HepG2 (cell line): Measurements from ENCODE around the gene ANKK1. TPM values are rescaled to one million over a fixed set of nuclear protein-coding genes. Genes with fewer than 3 reads are reported as not detected.

Experiments used
- ATAC-seq: fragments of 200-7000 bp; cut with Tn5 transposase; 3 replicates; pipeline ENCODE4 v1.9.1; 2020; ENCODE audit warnings: mild to moderate bottlenecking, moderate library complexity
- BruUV-seq: library from RNA; stranded (reverse); fragments of 400-500 nt; replicated peaks from 2 replicates; lab custom pipeline; 2021; lab: Mats Ljungman, UMichigan
- CTCF ChIA-PET: fragments of 300-600 bp; formaldehyde crosslinking; extraction: SDS; loops from one replicate; lab custom pipeline; 2021; ENCODE audit warnings: low total read pairs, inconsistent platforms, low intra/inter-chr PET ratio; lab: Yijun Ruan, JAX
- POLR2A ChIA-PET: fragments of 350-600 bp; sonication (Branson Sonifier 250); formaldehyde crosslinking; loops from one replicate; lab custom pipeline; 2020; ENCODE audit warnings: antibody characterized with exemption, inconsistent platforms; lab: Yijun Ruan, JAX
- DNase-seq: peaks from one replicate; pipeline ENCODE4 v3.0.0-alpha.2; 2015; ENCODE audit warnings: low spot score
- FAIRE-seq: peaks from 3 replicates; lab custom pipeline; 2011; peaks lifted over from hg19 to GRCh38; lab: Jason Lieb, UNC
- H2AFZ ChIP-seq: one replicate; pipeline ENCODE4 v1.6.1; 2011; ENCODE audit warnings: low read length, inconsistent platforms
- H3K27ac ChIP-seq: fragments of 300-600 bp; 3 replicates; pipeline ENCODE4 v1.8.0; 2011; ENCODE audit warnings: mixed run types, mild to moderate bottlenecking, mixed read lengths, low read length, inconsistent platforms; ENCODE audit not compliant: insufficient read depth; ENCODE audit errors: extremely low read length
- H3K27me3 ChIP-seq, 2 experiments: fragments of 200-600 bp in 1 of 2; 2 replicates in 1 of 2; 3 replicates in 1 of 2; pipeline versions ENCODE4 v1.6.0 to v1.8.0; 2011; ENCODE audit warnings: low read length in 2 of 2, mild to moderate bottlenecking in 2 of 2, moderate library complexity in 2 of 2, inconsistent platforms in 1 of 2; ENCODE audit not compliant: insufficient read depth in 2 of 2, control insufficient read depth in 1 of 2
- H3K36me3 ChIP-seq, 2 experiments: fragments of 200-600 bp in 1 of 2; replicated peaks in 1 of 2; 2 replicates in 1 of 2; 3 replicates in 1 of 2; pipeline versions ENCODE4 v1.5.1 to v1.8.0; 2011; ENCODE audit warnings: low read length in 2 of 2, inconsistent platforms in 1 of 2; ENCODE audit not compliant: insufficient read depth in 2 of 2, control insufficient read depth in 1 of 2
- H3K4me1 ChIP-seq: 2 replicates; pipeline ENCODE4 v1.5.1; 2012; ENCODE audit warnings: low read length, inconsistent platforms; ENCODE audit not compliant: insufficient read depth
- H3K4me2 ChIP-seq: 2 replicates; pipeline ENCODE4 v1.6.0; 2011; ENCODE audit warnings: low read depth, low read length, inconsistent platforms
- H3K4me3 ChIP-seq, 3 experiments: fragments of 200-600 bp in 1 of 3; sonication (generic), shearing (Covaris generic) in 1 of 3; replicated peaks in 1 of 3; 2 replicates each; pipeline ENCODE4 v1.5.1; 2011 to 2016; ENCODE audit warnings: low read length in 3 of 3, inconsistent platforms in 2 of 3, low read depth in 2 of 3, mild to moderate bottlenecking in 2 of 3, control low read depth in 1 of 3, mixed read lengths in 1 of 3; ENCODE audit not compliant: insufficient read depth in 1 of 3
- H3K79me2 ChIP-seq: one replicate; pipeline ENCODE4 v1.6.1; 2011; ENCODE audit warnings: low read length, inconsistent platforms; ENCODE audit not compliant: insufficient read depth
- H3K9ac ChIP-seq: 2 replicates; pipeline ENCODE4 v1.6.0; 2011; ENCODE audit warnings: mild to moderate bottlenecking, low read depth, low read length, inconsistent platforms; ENCODE audit not compliant: insufficient read depth
- H3K9me3 ChIP-seq: 2 replicates; pipeline ENCODE4 v1.5.1; 2012; ENCODE audit warnings: mild to moderate bottlenecking, low read length
- H4K20me1 ChIP-seq: 2 replicates; pipeline ENCODE4 v1.6.0; 2011; ENCODE audit warnings: inconsistent platforms, mild to moderate bottlenecking, low read length, moderate library complexity; ENCODE audit not compliant: insufficient read depth
- GABPA ChIP-seq, 2 experiments: IDR thresholded peaks; 2 replicates each; pipeline ENCODE4 v1.6.1; 2011 to 2016; ENCODE audit warnings: low read depth in 2 of 2, low read length in 1 of 2, missing biosample characterization in 1 of 2, missing genetic modification characterization in 1 of 2
- HDAC6 ChIP-seq: fragments of 200-600 bp; sonication (generic); IDR thresholded peaks from 2 replicates; pipeline ENCODE4 v1.7.0; 2017; ENCODE audit warnings: mild to moderate bottlenecking, antibody characterized with exemption, low read length, low read depth
- NCOA1 ChIP-seq: sonication (generic); formaldehyde crosslinking; IDR thresholded peaks from 2 replicates; pipeline ENCODE4 v1.9.0; 2021; ENCODE audit warnings: missing genetic modification reagents
- PAX8 ChIP-seq: sonication (generic); formaldehyde crosslinking; IDR thresholded peaks from 2 replicates; pipeline ENCODE4 v1.8.0; 2022; ENCODE audit warnings: mild to moderate bottlenecking, missing genetic modification reagents, borderline replicate concordance
- RARA ChIP-seq: IDR thresholded peaks from 2 replicates; pipeline ENCODE4 v1.6.1; 2016; ENCODE audit warnings: missing genetic modification reagents, missing compliant biosample characterization
- ZNF547 ChIP-seq: sonication (generic); formaldehyde crosslinking; IDR thresholded peaks from 2 replicates; pipeline ENCODE4 v1.5.1; 2020; ENCODE audit warnings: mild to moderate bottlenecking, missing genetic modification reagents
- WGBS: methylation state at CpG from one replicate; pipeline ENCODE4 v1.1.6; 2017; ENCODE audit warnings: low lambda C conversion rate; 5-methylcytosine and 5-hydroxymethylcytosine counted together
- in situ Hi-C: cut with HindIII; loops from 2 replicates; pipeline ENCODE4 v1.10.0; 2017; ENCODE audit warnings: low pct_unique_long_range_greater_than_20kb; ENCODE audit not compliant: extremely low pct_ligation_motif_present
- intact Hi-C: fragments of 100-400 bp; cut with micrococcal nuclease; formaldehyde crosslinking; loops from one replicate; pipeline ENCODE4 v1.10.0; 2022; ENCODE audit not compliant: unreplicated experiment
- polyA plus RNA-seq, 8 experiments: library from polyadenylated mRNA; depleted of rRNA in 3 of 8; stranded (reverse) in 7 of 8; unstranded in 1 of 8; fragments of >200 nt; fragmentation: Illumina TruSeq in 4 of 8; extraction: Trizol in 4 of 8; gene quantifications; 2 replicates each; pipeline versions ENCODE4 v1.2.1 to v1.2.3, GENCODE V29; 2011 to 2016; ENCODE audit warnings: low read depth in 4 of 8, missing spikeins in 1 of 8, mixed read lengths in 1 of 8; ENCODE audit not compliant: insufficient read depth in 1 of 8
- total RNA-seq, 5 experiments: library from RNA; depleted of rRNA; stranded (reverse); fragments of >200 nt; fragmentation: Illumina TruSeq; extraction: Trizol; gene quantifications; 2 replicates each; pipeline ENCODE4 v1.2.3, GENCODE V29; 2016; ENCODE audit warnings: low read depth in 1 of 5
- TF ChIP-seq, protein P1 (sequence below): sonication (generic); formaldehyde crosslinking; IDR thresholded peaks from 2 replicates; pipeline ENCODE4 v1.9.0; 2021; ENCODE audit warnings: mild to moderate bottlenecking, missing genetic modification reagents
- TF ChIP-seq, protein P2 (sequence below): sonication (generic); formaldehyde crosslinking; IDR thresholded peaks from one replicate; pipeline ENCODE4 v1.5.1; 2020; ENCODE audit warnings: mild to moderate bottlenecking, missing genetic modification reagents; ENCODE audit errors: not compliant biosample characterization

Gene ANKK1
- total and polyA plus RNA-seq, 2 of the 13 experiments (the other 11 are each of a cell fraction or from before 2014, with no cell fraction given), result 0.04 to 0.22 TPM

DNA sequence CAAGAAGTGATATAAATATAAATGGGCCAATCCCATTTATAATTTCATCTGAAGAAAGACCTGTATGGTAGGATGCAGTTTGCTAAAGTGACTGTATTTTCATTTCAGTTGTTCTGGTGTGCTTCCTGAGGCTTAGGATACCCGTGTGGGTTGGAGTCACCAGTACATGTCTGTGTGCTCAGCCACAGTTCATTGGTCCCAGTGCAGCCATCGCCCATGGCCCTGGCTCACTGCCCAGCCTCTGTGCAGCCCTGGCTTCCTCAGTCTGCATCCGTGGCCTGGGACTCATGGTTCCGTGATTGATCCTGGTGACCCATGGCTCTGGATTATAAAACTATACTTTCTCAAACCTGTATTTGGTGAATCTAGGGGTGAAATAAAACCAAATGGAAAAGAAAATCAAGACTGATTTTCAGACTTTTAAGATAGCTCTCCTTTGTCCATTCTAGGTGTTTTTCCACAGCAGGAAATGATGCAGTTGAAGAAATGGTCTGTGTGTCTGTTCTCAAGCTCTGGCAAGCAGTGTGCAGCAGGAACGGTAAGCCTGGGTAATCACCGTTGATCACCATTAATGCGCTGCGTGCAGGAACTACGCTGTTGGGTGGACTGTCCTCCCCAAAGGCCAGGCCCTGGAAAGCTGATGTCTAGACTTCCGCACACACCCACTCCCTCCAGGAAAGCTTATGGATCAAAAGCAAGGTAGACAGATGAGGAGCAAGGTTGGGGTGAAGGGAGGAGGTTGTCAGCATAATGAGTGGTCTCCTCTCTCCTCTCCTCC, 46.0 kb upstream of the ANKK1 start:
- H3K36me3 ChIP-seq, result peaks cover 2 to 8% of the 10 kb centered on the region in 2 experiments; a peak in 2 of 5 replicates
- 94% methylated on average over 9 of the region's 10 CpGs for WGBS
- no peak overlapping the region for H3K9ac ChIP-seq
- H3K27ac ChIP-seq, result no peak overlapping the region
- no peaks in the 10 kb centered on the region for H4K20me1 ChIP-seq
- no peaks in the 10 kb centered on the region for H3K4me1 ChIP-seq
- no peaks in the 10 kb centered on the region for H3K27me3 ChIP-seq
- no peak for FAIRE-seq
- no TSS peak for BruUV-seq
- H3K4me3 ChIP-seq, result no peak overlapping the region
- ChIA-PET CTCF (no interaction called here), POLR2A (no interaction called here)
- intact Hi-C loops (no loop called here), in situ Hi-C loops (loop anchor here (10.0 kb wide), 1 partner anchor 63 kb away; no protein-coding TSS in a partner anchor)
- no peak overlapping the region for H2AFZ ChIP-seq
- no peaks in the 10 kb centered on the region for H3K79me2 ChIP-seq
- DNase-seq, result no peak
- no peaks in the 10 kb centered on the region for H3K9me3 ChIP-seq
- H3K4me2 ChIP-seq, result no peak overlapping the region
- no peak for ATAC-seq
- TF ChIP-seq, protein P1, sequence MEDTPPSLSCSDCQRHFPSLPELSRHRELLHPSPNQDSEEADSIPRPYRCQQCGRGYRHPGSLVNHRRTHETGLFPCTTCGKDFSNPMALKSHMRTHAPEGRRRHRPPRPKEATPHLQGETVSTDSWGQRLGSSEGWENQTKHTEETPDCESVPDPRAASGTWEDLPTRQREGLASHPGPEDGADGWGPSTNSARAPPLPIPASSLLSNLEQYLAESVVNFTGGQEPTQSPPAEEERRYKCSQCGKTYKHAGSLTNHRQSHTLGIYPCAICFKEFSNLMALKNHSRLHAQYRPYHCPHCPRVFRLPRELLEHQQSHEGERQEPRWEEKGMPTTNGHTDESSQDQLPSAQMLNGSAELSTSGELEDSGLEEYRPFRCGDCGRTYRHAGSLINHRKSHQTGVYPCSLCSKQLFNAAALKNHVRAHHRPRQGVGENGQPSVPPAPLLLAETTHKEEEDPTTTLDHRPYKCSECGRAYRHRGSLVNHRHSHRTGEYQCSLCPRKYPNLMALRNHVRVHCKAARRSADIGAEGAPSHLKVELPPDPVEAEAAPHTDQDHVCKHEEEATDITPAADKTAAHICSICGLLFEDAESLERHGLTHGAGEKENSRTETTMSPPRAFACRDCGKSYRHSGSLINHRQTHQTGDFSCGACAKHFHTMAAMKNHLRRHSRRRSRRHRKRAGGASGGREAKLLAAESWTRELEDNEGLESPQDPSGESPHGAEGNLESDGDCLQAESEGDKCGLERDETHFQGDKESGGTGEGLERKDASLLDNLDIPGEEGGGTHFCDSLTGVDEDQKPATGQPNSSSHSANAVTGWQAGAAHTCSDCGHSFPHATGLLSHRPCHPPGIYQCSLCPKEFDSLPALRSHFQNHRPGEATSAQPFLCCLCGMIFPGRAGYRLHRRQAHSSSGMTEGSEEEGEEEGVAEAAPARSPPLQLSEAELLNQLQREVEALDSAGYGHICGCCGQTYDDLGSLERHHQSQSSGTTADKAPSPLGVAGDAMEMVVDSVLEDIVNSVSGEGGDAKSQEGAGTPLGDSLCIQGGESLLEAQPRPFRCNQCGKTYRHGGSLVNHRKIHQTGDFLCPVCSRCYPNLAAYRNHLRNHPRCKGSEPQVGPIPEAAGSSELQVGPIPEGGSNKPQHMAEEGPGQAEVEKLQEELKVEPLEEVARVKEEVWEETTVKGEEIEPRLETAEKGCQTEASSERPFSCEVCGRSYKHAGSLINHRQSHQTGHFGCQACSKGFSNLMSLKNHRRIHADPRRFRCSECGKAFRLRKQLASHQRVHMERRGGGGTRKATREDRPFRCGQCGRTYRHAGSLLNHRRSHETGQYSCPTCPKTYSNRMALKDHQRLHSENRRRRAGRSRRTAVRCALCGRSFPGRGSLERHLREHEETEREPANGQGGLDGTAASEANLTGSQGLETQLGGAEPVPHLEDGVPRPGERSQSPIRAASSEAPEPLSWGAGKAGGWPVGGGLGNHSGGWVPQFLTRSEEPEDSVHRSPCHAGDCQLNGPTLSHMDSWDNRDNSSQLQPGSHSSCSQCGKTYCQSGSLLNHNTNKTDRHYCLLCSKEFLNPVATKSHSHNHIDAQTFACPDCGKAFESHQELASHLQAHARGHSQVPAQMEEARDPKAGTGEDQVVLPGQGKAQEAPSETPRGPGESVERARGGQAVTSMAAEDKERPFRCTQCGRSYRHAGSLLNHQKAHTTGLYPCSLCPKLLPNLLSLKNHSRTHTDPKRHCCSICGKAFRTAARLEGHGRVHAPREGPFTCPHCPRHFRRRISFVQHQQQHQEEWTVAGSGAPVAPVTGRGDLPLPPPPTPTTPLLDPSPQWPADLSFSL (CRISPR knock-in tag), result no peak
- TF ChIP-seq RARA (CRISPR knock-in tag) (no peak), ZNF547 (CRISPR knock-in tag) (no peak), NCOA1 (CRISPR knock-in tag) (no peak), HDAC6 (no peak), GABPA (IDR thresholded peaks at IDR 0.05; ENCODE audit: low read depth, low read length) (no peak), GABPA (CRISPR knock-in tag; IDR thresholded peaks at IDR 0.05; ENCODE audit: low read depth) (no peak), PAX8 (CRISPR knock-in tag) (no peak)
- TF ChIP-seq, protein P2, sequence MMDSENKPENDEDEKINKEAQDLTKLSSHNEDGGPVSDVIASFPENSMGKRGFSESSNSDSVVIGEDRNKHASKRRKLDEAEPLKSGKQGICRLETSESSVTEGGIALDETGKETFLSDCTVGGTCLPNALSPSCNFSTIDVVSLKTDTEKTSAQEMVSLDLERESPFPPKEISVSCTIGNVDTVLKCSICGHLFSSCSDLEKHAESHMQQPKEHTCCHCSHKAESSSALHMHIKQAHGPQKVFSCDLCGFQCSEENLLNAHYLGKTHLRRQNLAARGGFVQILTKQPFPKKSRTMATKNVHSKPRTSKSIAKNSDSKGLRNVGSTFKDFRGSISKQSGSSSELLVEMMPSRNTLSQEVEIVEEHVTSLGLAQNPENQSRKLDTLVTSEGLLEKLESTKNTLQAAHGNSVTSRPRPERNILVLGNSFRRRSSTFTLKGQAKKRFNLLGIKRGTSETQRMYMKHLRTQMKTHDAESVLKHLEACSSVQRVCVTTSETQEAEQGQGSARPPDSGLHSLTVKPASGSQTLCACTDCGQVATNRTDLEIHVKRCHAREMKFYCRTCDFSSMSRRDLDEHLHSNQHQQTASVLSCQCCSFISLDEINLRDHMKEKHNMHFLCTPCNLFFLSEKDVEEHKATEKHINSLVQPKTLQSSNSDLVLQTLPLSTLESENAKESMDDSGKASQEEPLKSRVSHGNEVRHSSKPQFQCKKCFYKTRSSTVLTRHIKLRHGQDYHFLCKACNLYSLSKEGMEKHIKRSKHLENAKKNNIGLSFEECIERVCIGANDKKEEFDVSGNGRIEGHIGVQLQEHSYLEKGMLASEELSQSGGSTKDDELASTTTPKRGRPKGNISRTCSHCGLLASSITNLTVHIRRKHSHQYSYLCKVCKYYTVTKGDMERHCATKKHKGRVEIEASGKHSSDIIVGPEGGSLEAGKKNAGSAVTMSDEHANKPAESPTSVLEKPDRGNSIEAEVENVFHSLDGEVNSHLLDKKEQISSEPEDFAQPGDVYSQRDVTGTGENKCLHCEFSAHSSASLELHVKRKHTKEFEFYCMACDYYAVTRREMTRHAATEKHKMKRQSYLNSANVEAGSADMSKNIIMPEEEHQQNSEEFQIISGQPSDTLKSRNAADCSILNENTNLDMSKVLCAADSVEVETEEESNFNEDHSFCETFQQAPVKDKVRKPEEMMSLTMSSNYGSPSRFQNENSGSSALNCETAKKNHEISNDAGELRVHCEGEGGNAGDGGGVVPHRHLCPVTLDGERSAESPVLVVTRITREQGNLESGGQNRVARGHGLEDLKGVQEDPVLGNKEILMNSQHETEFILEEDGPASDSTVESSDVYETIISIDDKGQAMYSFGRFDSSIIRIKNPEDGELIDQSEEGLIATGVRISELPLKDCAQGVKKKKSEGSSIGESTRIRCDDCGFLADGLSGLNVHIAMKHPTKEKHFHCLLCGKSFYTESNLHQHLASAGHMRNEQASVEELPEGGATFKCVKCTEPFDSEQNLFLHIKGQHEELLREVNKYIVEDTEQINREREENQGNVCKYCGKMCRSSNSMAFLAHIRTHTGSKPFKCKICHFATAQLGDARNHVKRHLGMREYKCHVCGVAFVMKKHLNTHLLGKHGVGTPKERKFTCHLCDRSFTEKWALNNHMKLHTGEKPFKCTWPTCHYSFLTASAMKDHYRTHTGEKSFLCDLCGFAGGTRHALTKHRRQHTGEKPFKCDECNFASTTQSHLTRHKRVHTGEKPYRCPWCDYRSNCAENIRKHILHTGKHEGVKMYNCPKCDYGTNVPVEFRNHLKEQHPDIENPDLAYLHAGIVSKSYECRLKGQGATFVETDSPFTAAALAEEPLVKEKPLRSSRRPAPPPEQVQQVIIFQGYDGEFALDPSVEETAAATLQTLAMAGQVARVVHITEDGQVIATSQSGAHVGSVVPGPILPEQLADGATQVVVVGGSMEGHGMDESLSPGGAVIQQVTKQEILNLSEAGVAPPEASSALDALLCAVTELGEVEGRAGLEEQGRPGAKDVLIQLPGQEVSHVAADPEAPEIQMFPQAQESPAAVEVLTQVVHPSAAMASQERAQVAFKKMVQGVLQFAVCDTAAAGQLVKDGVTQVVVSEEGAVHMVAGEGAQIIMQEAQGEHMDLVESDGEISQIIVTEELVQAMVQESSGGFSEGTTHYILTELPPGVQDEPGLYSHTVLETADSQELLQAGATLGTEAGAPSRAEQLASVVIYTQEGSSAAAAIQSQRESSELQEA, result no peak
